Renal cortex interstitium (tissue), 11 donors: Measurements from ENCODE around the gene SLTM. TPM values are rescaled to one million over a fixed set of nuclear protein-coding genes. Genes with fewer than 3 reads are reported as not detected.
"Not testable (repeated sequence)": the region's sequence is repeated elsewhere in the genome, so short reads cannot be mapped to it uniquely, and the experiment has no call there.

Experiments used
- DNase-seq, 11 donors: peaks; one replicate each; pipeline ENCODE4 v3.0.0-alpha.2; 2013; ENCODE audit warnings: low read depth in 9 of 11, low spot score in 4 of 11; ENCODE audit errors: extremely low read depth in 1 of 11
- polyA plus RNA-seq, 3 donors: library from polyadenylated mRNA; unstranded; fragments of 120-200 nt; gene quantifications; one replicate each; pipeline ENCODE4 v1.2.1, GENCODE V29; 2013; ENCODE audit not compliant: insufficient read length in 3 of 3

SLTM gene
- polyA plus RNA-seq, 3 donors = 128 to 154 (median 139) TPM

DNA sequence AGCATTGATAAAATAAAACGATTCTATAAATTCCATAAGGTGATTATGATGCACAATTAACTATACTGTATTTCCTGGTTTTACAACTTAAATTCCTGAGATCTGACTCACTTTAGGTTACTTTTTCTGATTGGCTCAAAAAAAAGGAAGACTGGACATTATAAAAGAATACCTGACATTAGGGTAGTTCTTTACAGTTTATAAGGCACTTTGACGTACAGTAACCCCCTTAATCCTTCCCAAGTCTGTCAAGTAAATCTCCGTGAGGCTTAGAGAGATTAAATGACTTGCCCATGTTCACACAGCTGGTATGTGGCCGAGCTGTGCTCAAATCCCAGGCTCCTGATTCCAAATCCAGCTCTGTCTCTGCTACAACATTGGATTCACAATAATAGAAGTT lies 1.0 kb upstream of the SLTM start:
- no peak for DNase-seq

DNA sequence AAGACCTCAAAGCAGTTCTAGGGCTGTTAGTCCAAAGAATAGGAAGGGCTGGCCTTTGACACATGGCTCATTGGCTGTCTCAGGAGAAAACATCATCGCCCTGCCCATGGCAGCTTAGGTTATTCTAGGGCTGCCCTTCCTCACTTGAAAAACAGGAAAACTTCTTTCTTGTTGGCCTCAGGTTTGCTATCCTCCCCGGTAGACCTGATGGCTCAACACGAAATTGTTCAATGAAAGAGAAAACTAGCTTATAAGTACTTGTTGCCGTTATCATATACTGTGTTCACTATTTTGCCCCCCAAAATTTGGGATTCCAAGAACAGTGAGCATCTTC lies 602 bp upstream of the SLTM start:
- DNase-seq = peak in 1 of 11 donors; percentile 42

DNA sequence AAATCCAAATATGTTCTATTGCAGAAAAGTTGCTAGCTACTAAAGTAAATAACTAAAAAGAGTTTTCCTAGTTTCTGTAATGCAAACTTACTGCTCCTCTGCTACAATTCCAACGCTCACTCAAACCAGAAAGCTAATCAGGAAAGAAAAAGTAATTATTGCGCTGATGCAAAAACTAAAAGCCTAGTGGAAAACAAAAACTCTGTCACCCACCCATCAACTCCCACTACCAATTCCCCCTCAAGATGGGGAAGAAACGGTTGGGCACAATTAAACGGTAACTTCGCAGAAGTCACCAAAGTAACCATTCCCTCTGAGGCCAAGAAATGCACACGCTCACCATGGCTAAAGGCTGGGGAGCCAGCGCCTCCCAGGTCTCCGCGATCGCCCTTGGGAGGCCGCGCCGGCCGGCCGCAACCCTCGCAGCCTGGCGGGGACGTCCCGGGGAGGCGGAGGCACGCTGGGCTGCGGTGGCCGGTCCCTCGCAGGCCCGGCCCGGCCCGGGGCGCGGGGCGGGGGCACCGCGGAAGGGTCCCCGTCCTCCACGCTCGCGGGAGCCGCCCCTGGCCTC lies 684 bp downstream of the SLTM start:
- peak in 4 of 11 donors; percentile 26 to 47 (median 35) for DNase-seq

DNA sequence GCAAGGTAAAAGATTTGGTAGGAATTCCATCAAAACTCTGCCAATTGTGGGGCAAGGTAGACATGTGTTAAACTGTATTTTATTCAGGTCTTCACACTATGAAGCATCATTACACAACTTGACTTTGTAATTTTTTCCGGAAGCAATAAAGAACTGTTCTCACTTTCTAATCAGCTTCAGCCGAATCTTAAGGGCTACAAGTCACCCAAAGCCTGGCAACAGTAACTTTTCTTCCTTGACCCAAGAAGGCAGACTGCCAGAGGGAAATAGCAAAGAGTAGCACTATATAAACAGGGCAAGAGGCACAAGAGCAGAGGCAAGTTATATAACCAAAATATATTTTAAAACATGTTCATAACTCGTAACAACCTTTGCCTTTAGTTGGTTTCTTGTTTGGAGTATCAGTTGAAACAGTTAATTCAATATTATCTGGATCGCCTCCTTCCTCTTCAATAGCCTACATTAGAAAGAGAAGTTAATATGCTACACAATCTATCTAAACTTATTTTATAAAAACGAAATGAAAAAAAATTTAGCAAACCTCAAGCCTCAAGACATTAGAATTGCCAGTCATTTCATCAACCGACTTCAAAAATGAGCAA lies 1.4 kb downstream of the SLTM start:
- no peak for DNase-seq

DNA sequence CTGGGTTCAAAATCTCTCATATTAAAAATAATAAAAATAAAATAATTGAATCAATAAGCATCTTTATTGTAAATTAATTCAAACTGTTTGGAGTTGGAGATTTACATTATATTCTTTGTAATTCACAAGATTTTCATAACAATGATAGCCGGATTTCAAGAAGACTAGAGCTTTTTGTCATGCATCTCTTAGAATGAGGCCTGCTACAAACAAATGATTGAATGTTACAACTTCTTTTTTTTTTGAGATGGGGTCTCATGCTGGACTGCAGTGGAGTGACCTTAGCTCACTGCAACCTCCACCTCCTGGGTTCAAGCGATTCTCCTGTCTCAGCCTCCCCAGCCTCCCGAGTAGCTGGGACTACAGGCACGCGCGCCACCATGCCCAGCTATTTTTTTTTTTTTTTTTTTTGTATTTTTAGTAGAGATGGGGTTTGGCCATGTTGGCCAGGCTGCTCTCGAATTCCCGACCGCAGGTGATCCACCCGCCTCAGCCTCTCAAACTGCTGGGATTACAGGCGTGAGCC lies 3.5 kb downstream of the SLTM start:
- no peak for DNase-seq

DNA sequence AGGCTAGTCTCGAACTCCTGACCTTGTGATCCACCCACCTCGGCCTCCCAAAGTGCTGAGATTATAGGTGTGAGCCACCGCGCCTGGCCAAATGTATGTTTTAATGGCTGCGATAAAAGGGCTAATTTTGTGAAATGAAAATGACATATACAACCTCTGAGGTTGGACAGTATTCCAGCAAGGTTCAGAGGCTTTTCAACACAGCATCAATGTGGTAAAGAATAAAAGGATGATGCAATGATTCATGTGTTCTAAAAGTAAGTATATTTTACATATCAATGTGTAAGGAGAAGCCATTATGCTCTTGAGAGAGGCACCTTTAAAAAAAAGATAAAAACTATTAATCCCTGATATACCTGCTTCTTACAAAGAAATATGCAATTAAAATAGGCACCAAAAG lies 6.7 kb downstream of the SLTM start:
- no peak for DNase-seq

DNA sequence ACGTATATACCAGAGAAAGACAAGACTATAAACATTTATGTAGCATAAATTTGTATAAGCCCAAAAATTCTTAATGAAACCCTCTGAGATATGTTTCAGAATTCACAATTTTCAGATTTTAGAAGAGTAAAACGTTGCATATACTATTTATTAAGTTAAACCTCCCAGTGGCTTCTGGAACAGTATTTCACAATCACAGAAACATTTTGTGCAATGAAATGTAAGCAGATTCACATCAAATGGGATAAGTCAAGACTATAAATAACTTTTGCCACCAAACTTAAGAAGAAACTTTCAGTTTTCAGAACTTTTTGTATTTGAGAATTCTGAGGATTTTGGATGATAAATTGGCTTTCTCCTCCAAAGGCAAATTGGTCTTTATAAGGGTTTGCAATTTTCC lies 9.2 kb downstream of the SLTM start:
- no peak for DNase-seq

DNA sequence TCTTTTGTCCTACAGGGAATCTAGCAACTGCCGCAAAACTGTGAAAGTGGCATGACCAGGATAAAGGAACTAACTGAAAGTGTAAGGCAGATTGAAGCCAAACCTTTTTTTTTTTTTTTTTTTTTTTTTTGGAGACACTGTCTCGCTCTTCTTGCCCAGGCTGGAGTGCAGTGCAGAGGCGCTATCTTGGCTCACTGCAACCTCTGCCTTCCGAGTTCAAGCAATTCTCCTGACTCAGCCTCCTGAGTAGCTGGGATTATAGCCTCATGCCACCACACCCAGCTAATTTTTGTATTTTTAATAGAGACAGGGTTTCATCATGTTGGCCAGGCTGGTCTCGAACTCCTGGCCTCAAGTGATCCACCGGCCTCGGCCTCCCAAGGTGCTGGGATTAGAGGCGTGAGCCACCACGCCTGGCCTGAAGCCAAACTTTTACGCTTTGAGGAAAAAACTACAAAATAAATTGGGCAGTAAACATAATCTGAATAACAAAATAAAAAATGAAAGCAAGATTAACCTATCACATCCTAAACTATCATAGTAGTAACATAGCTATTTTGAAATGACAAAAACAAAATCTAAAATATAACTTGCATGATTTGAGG lies 9.7 kb downstream of the SLTM start:
- no peak for DNase-seq

DNA sequence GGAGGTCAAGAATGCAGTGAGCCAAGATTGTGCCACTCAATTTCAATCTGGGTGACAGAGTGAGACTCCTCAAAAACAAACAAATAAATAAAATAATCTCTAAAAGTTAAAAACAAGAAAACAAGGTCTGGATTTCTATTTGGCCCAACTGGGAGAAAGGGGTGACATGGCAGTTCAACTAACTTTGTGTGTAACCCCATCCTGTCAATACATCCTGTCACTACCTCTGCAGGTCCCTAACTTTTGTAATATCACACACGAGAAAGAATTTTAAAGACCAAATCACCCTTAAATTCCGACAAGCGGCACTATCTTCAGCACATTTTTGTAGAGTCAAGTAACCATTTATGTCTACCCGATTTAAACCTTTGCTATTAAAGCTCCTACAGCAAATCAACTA lies 10.2 kb downstream of the SLTM start:
- no peak for DNase-seq

DNA sequence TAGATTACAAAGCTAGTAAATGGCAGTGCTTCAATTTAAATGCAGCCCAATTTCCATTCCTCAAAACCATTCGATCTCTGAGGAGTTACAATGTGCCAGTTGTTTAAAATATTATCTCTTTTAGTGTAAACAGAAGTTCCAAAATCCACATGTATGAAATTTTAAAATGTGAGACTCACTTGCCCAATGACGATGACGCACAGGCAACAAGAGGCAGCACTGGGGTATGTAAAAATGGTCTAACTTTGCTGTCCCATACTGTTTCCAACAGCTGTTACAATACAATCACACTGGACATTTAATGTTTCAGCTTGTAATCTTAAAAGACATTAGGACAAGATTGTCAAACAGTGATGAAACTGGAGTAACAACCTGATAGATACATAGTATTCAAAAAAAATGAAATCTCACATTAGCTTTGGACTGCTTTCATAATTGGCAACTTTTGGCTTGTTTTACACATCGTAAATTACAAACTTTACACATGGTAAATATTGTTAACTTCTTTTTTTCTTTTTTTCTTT lies 12.2 kb downstream of the SLTM start:
- no peak for DNase-seq

DNA sequence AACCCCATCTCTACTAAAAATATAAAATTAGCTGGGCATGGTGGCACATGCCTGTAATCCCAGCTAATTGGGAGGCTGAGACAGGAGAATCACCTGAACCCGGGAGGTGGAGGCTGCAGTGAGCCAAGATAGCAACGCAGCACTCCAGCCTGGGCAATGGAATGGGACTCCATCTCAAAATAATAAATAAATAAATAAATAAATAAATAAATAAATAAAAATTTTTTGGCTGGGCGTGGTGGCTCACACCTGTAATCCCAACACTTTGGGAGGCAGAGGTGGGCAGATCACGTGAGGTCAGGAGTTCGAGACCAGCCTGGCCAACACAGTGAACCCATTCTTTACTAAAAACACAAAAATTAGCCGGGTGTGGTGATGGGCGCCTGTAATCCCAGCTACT lies 13.0 kb downstream of the SLTM start:
- DNase-seq = not testable (repeated sequence)

DNA sequence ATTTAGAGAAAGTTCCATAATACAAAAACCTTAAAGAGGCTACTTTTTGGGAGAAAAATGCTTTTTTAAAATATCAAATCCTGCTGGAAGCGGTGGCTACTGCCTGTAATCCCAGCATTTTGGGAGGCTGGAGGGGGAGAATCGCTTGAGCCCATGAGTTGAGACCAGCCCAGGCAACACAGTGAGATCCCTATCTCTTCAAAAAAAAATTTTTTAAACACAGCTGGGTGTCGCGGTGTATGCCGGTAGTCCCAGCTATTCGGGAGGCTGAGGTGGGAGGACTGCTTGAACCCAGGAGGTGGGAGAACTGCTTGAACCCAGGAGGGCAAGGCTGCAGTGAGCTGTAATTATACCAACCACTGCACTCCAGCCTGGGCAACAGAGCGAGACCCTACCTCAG lies 14.2 kb downstream of the SLTM start:
- no peak for DNase-seq

DNA sequence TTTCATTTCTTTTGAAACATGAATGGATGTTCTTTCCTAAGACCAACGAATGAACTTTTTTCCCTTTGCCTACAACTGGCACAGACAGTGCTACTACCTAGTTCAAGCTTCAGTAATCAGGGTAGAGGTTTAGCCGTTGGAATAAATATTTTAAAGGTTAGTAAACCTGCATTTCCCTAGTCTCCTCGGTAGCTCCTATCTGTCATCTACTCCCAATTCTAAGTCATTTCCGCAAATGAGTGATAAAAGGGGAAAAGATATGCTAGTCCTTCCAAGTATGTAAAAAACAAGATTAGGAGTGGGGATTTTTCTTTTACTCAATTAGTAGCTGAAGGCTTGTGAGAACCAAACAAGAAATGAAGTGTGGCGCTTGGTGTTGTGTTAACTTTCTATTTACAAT lies 15.2 kb downstream of the SLTM start:
- DNase-seq = no peak

DNA sequence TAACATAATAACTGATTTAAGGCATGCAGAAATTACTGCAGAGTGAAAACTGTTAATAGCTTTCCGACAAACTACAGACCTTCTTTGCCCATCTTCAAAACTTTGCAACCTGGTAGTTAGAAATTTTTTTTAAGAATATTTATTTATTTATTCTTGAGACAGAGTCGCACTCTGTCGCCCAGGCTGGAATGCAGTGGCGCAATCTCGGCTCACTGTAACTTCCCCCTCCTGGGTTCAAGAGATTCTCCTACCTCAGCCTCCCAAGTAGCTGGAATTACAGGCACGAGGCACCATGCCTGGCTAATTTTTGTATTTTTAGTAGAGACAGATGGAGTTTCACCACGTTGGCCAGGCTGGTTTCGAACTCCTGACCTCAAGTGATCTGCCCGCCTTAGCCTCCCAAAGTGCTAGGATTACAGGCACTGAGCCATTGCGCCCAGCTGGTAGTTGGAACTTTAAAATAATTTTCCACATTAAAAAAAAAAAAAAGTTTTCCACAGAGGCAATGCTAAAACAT lies 15.8 kb downstream of the SLTM start:
- not testable (repeated sequence) for DNase-seq

DNA sequence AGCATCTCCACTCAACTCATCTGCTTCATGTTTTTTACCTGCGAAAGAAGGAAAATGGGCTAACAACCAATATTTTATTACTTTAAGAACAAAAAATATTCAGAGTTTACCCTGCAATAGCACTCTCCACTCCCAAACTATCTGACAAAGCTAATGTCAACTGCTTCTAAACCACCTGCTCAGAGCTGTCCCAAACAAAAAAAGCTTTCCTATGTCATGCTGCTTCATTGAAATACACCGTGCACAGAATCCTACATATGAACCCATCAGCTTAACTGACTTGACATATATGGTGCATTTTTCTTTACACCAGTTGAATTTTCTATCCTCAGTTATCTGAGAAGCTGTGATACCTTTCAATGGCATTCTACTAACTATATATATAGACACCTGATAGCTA lies 16.5 kb downstream of the SLTM start:
- no peak for DNase-seq

DNA sequence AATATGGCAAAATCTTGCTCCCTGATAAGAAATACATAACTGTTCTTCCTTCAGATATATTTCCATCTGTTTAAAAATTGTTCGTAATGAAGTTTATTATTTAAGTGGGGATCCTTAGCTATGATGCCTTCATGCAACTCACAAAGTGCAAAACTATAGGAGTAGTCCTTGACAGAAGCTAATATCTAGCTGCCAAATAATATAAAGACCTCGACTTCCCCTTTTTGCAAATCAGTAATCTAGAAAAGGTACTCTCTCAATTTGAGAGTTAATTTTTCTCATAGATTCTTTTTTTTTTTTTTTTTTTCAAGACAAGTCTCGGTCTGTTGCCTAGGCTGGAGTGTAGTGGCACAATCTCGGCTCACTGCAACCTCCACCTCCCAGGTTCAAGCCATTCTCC lies 23.0 kb downstream of the SLTM start:
- DNase-seq = no peak

DNA sequence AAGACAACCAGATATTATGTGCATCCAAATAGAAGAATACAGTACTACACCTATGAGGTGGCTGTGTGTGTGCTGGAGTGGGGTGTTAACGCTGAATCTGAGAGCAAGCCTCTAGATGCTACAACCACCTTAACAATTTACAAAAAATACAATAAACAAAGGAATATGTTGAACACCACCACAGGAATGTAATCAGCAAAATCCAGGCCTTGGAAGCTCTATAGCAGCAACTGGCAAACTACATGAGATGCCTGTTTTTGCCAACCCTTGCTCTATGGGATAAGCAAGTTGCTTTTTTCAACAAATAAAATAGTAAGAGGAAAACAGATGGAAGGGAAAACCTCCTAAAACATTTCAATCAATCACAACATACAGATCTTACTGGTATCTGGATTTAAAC lies 23.9 kb downstream of the SLTM start:
- DNase-seq = no peak

DNA sequence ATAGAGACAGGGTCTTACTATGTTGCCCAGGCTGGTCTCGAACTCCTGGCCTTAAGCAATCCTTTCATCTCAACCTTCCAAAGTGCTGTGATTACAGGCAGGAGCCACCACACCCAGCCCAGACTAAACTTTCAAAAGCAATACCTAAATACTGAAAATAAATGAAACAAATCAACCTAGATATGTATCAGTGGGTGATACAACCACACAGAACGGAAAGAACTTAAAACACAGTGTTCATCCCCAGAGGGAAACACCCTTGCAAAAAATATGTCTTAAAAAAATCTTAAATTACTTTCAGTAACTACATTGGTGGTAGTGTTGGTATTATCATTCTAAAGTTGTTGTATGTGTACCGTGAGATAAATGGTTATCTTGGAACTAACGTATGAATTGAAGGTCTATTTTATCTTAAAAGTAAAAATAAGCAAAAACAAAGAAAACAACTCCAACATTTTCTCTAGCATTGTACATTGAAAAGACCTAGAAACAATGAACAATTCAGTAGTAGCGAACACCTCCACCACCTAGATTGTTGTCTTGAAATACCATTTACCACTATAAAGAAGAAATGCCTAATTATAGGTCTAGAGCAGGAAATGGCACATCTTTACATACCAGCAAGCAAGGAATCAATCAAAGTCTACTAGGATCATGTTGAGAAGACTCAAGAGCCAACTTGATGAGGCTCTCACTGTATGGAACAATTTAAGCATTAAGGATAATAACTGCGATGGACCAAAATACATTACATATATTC lies 24.7 kb downstream of the SLTM start:
- DNase-seq = no peak

DNA sequence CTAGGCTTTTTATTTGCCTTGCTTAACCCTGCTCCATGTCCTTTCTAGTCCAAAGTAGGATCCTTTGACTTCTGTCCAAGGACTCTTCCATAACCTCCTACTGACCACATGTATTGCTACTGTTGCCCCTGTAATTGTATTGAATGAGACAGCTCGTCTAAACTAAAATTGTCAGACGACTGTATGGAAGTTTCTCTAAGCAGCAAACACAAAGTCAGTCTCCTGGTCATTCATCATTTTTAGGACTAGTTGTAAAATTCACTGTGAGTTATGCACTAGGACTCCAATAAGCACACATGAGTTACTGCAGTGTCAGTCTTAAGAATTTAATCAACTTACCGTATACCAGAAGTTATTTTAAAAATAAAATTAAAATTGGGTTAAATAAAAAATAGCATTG lies 32.8 kb downstream of the SLTM start:
- DNase-seq = peak in 10 of 11 donors; percentile 8 to 36 (median 14)
